Stomach (tissue), 4 donors: ENCODE measurements around the gene MAP3K7CL.

Source experiments
- EP300 ChIP-seq: sonication (generic); formaldehyde crosslinking; IDR thresholded peaks from one replicate; pipeline ENCODE4 v1.6.1; 2017; ENCODE audit warnings: antibody characterized with exemption
- POLR2A ChIP-seq, 4 donors: fragments of 450-650 bp; IDR thresholded peaks; one replicate each; pipeline ENCODE4 v1.6.1; 2016; ENCODE audit warnings: antibody characterized with exemption in 4 of 4, control low read depth in 2 of 4, mild to moderate bottlenecking in 1 of 4, moderate library complexity in 1 of 4

DNA sequence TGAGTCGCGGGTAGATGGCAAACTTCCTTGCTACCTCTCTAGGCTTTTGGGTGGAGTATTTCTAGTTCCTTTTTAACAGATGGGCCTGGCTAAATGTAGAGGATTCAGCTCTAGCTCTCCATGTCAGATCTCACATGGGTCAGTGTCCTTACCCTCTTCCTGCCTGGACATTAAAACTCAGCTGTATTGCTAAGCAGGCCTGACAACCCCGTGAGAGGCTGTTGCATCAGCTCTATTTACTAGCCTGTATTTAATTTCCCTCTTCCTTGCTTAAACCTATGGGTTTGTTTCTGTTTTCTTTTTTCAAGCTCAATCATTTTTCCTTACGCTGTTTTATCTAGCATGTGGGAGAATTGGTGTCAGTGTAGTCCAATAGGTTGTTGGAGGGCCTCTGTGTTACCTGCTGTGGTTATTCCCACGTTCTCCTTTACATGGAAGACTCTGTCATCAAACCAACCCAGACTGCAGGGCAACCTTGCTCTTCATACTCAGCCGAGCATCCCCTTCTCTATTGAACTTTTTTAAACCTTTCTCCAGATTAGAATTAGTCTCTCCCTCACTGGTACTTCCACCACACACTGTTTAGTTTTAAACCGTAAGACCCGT is 88.8 kb downstream of the MAP3K7CL start:
- TF ChIP-seq EP300 (no peak), POLR2A (IDR thresholded peaks at IDR 0.05) (no peak)
